ENCODE results near the gene ABTB2.

GRCh38 chr11:34161361-34161760 is 196.4 kb downstream of the ABTB2 start:
- TF ChIP-seq POLR2A (IDR thresholded peaks at IDR 0.05; ENCODE audit: low read length): no peak
- TF ChIP-seq GATA1 (IDR thresholded peaks at IDR 0.05; ENCODE audit: low read depth, low read length): no peak
